Bronchial epithelial cell (primary cell): ENCODE data around the gene OTOS. TPM values are rescaled to one million over a fixed set of nuclear protein-coding genes. Genes with fewer than 3 reads are reported as not detected.

ENCODE experiments used
- DNase-seq: peaks from one replicate; pipeline ENCODE4 v3.0.0-alpha.2; 2010; ENCODE audit warnings: low read depth
- FAIRE-seq: peaks from 2 replicates; lab custom pipeline; 2011; peaks lifted over from hg19 to GRCh38; lab: Jason Lieb, UNC
- H3K27me3 ChIP-seq: 2 replicates; pipeline ENCODE4 v1.5.1; 2011; ENCODE audit warnings: low read length; ENCODE audit not compliant: control insufficient read depth, insufficient read depth
- H3K36me3 ChIP-seq: 2 replicates; pipeline ENCODE4 v1.5.1; 2011; ENCODE audit warnings: low read length; ENCODE audit not compliant: control insufficient read depth, insufficient read depth
- H3K4me3 ChIP-seq: 2 replicates; pipeline ENCODE4 v1.5.1; 2011; ENCODE audit warnings: mild to moderate bottlenecking, low read depth, low read length, control low read depth
- CTCF ChIP-seq: IDR thresholded peaks from 2 replicates; pipeline ENCODE4 v1.5.1; 2011; ENCODE audit warnings: mild to moderate bottlenecking, moderate library complexity, low read length, control low read depth, inconsistent platforms; ENCODE audit not compliant: insufficient read depth, severe bottlenecking
- total RNA-seq: library from RNA; depleted of rRNA; stranded (reverse); fragments of >200 nt; gene quantifications from 2 replicates; pipeline ENCODE4 v1.2.1, GENCODE V29; 2014

OTOS gene
- total RNA-seq, 1 donor from 2014 or later, result not detected

- no peak for TF ChIP-seq CTCF
- no peaks in the 10 kb centered on the region for H3K27me3 ChIP-seq
- no peaks in the 10 kb centered on the region for H3K36me3 ChIP-seq
- H3K4me3 ChIP-seq, result no peak overlapping the region
- FAIRE-seq (no peak), DNase-seq (no peak)
These were observed 4.3 kb upstream of the OTOS start for GRCh38 chr2:240144649-240145261.

- Histone ChIP-seq H3K27me3 (no peaks in the 10 kb centered on the region), H3K36me3 (no peaks in the 10 kb centered on the region), H3K4me3 (no peak overlapping the region)
- FAIRE-seq (no peak), DNase-seq (peak; percentile 7)
- TF ChIP-seq CTCF, result peak; percentile 98
These were observed 3.6 kb upstream of the OTOS start for GRCh38 chr2:240143801-240144648.

GRCh38 chr2:240143276-240143675, 2.8 kb upstream of the OTOS start:
- no peaks in the 10 kb centered on the region for H3K27me3 ChIP-seq
- DNase-seq (no peak), FAIRE-seq (no peak)
- TF ChIP-seq CTCF, result no peak
- no peaks in the 10 kb centered on the region for H3K36me3 ChIP-seq
- no peak overlapping the region for H3K4me3 ChIP-seq

- no peak for TF ChIP-seq CTCF
- Histone ChIP-seq H3K36me3 (no peaks in the 10 kb centered on the region), H3K27me3 (no peaks in the 10 kb centered on the region), H3K4me3 (no peak overlapping the region)
- DNase-seq (no peak), FAIRE-seq (no peak)
These were observed 2.4 kb upstream of the OTOS start for GRCh38 chr2:240142859-240143258.

- FAIRE-seq (no peak), DNase-seq (no peak)
- H3K4me3 ChIP-seq, result no peak overlapping the region
- H3K36me3 ChIP-seq, result no peaks in the 10 kb centered on the region
- H3K27me3 ChIP-seq, result no peaks in the 10 kb centered on the region
- no peak for TF ChIP-seq CTCF
These were observed 1.9 kb upstream of the OTOS start for GRCh38 chr2:240142256-240142775.
